ENCODE results near the gene RAB27B. TPM values are rescaled to one million over a fixed set of nuclear protein-coding genes. Genes with fewer than 3 reads are reported as not detected.

Gene RAB27B
- total and polyA plus RNA-seq, 2 of the 8 experiments (the other 6 are each of a cell fraction or from before 2014, with no cell fraction given): 0.05 to 0.60 TPM

DNA sequence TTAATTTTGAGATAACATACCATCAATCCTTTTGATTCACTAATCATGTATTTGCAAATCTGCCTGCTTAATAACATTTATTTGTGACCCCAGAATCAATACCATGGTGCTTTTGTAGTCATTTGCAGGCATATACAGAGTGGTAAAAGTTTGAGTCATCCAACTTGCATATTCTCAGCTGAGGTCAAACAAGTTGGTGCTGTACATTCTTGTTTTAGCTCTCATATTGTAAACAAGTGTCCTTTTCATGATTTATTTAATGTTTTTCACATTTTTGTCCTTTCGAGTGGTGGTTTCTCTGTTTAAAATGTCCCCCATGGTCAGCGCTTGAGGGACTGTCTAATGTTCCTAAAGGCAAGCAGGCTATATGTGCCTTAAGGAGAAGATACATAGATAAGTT, 17.5 kb downstream of the RAB27B start:
- H3K9ac ChIP-seq (replicated peaks in 1 of 4; ENCODE audit: extremely low read depth in 1 of 4, low read depth in 3 of 4, low read length in 3 of 4): no peak overlapping the region
- no peak overlapping the region for H4K5ac ChIP-seq (ENCODE audit: insufficient read length, low read depth, low read length)
- H3K27ac ChIP-seq (ENCODE audit: low read depth, low read length): no peak overlapping the region
- H2BK20ac ChIP-seq (ENCODE audit: low read length): no peak overlapping the region
- H3K4ac ChIP-seq (replicated peaks; ENCODE audit: insufficient read length, low read depth, low read length): no peak overlapping the region
- H3K18ac ChIP-seq (ENCODE audit: extremely low read depth, low read length): no peak overlapping the region
- TF ChIP-seq CTBP2 (IDR thresholded peaks at IDR 0.05; ENCODE audit: borderline replicate concordance, insufficient read depth, insufficient read length, low read length) (no peak), PHF8 (conservative IDR thresholded peaks at IDR 0.05; ENCODE audit: low read depth, low read length) (no peak), SIRT6 (IDR thresholded peaks at IDR 0.05; ENCODE audit: low read length) (no peak), HDAC2 (IDR thresholded peaks at IDR 0.05; ENCODE audit: borderline replicate concordance in 1 of 2, low read depth in 2 of 2, low read length in 2 of 2) (no peak), CHD1 (IDR thresholded peaks at IDR 0.05; ENCODE audit: low read depth, low read length) (no peak), ASH2L (IDR thresholded peaks at IDR 0.05; ENCODE audit: low read length) (no peak), KDM5A (IDR thresholded peaks at IDR 0.05; ENCODE audit: low read length) (no peak), POU5F1 (IDR thresholded peaks at IDR 0.05; ENCODE audit: low read depth, low read length) (no peak), SAP30 (IDR thresholded peaks at IDR 0.05; ENCODE audit: insufficient read depth, insufficient replicate concordance, low read length) (no peak)
- TF ChIP-seq, protein P1, sequence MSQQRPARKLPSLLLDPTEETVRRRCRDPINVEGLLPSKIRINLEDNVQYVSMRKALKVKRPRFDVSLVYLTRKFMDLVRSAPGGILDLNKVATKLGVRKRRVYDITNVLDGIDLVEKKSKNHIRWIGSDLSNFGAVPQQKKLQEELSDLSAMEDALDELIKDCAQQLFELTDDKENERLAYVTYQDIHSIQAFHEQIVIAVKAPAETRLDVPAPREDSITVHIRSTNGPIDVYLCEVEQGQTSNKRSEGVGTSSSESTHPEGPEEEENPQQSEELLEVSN (IDR thresholded peaks at IDR 0.05): no peak
- TF ChIP-seq, protein P2, sequence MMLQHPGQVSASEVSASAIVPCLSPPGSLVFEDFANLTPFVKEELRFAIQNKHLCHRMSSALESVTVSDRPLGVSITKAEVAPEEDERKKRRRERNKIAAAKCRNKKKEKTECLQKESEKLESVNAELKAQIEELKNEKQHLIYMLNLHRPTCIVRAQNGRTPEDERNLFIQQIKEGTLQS (IDR thresholded peaks at IDR 0.05; ENCODE audit: insufficient read depth, low read depth, low read length): no peak
- TF ChIP-seq, protein P3, sequence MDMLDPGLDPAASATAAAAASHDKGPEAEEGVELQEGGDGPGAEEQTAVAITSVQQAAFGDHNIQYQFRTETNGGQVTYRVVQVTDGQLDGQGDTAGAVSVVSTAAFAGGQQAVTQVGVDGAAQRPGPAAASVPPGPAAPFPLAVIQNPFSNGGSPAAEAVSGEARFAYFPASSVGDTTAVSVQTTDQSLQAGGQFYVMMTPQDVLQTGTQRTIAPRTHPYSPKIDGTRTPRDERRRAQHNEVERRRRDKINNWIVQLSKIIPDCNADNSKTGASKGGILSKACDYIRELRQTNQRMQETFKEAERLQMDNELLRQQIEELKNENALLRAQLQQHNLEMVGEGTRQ (IDR thresholded peaks at IDR 0.05; ENCODE audit: low read length): no peak
- 48% methylated on average over 2 of the region's 2 CpGs; no CpG with 5 or more reads in 1 of the 2 experiments for WGBS, 2 experiments (ENCODE audit: extremely low coverage in 1 of 2, insufficient coverage in 1 of 2, insufficient read length in 1 of 2, insufficient replicate concordance in 2 of 2, low coverage in 1 of 2, low lambda C conversion rate in 2 of 2, missing lambda C conversion rate in 1 of 2)
- H3K4me1 ChIP-seq (replicated peaks in 1 of 4; ENCODE audit: control insufficient read depth in 3 of 4, insufficient read depth in 4 of 4, low read length in 3 of 4): peaks cover 0 to 3% (median 0%) of the 10 kb centered on the region in 4 experiments; a peak in 1 of 7 replicates
- H3K4me3 ChIP-seq (ENCODE audit: extremely low read depth in 1 of 4, insufficient read depth in 2 of 4, low read depth in 3 of 4, low read length in 4 of 4): no peak overlapping the region
- H2BK12ac ChIP-seq (ENCODE audit: low read depth, low read length): no peak overlapping the region
- no peak overlapping the region for H4K8ac ChIP-seq (ENCODE audit: extremely low read depth, insufficient read depth, low read length)
- H3K23me2 ChIP-seq (ENCODE audit: low read depth, low read length): no peaks in the 10 kb centered on the region
- H3K36me3 ChIP-seq (ENCODE audit: control insufficient read depth in 2 of 4, insufficient read depth in 4 of 4, low read length in 3 of 4): no peaks in the 10 kb centered on the region
- H4K20me1 ChIP-seq (replicated peaks in 1 of 2; ENCODE audit: control insufficient read depth in 1 of 2, insufficient read depth in 2 of 2, low read length in 2 of 2): no peaks in the 10 kb centered on the region
- H2BK15ac ChIP-seq (ENCODE audit: low read length): no peak overlapping the region
- CTCF ChIA-PET (ENCODE audit: partially characterized antibody): interaction anchor here (0.5 kb wide), 1 partner anchor 85 kb away, joined by 5 read pairs; no protein-coding TSS in a partner anchor
- H4K91ac ChIP-seq (replicated peaks; ENCODE audit: insufficient read length, low read length): no peak overlapping the region
- H3K27me3 ChIP-seq (replicated peaks in 1 of 4; ENCODE audit: control insufficient read depth in 3 of 4, extremely low read depth in 1 of 4, insufficient read depth in 3 of 4, low read length in 3 of 4): no peaks in the 10 kb centered on the region
- no peaks in the 10 kb centered on the region for H3K79me2 ChIP-seq (ENCODE audit: control insufficient read depth in 1 of 2, insufficient read depth in 2 of 2, low read length in 2 of 2)
- no peak overlapping the region for H2BK5ac ChIP-seq (ENCODE audit: low read depth, low read length)
- H3K9me3 ChIP-seq (ENCODE audit: insufficient read depth in 2 of 2, low read depth in 1 of 2, low read length in 1 of 2): no peaks in the 10 kb centered on the region
- H2BK120ac ChIP-seq (replicated peaks; ENCODE audit: low read depth, low read length): no peak overlapping the region
- H3K4me2 ChIP-seq (ENCODE audit: insufficient read depth in 1 of 2, low read depth in 2 of 2, low read length in 2 of 2): no peak overlapping the region
- no peak overlapping the region for H2AK5ac ChIP-seq (ENCODE audit: low read depth, low read length)
- no peak overlapping the region for H3K56ac ChIP-seq (replicated peaks; ENCODE audit: insufficient read length, low read depth, low read length)
- H3K23ac ChIP-seq (ENCODE audit: insufficient read length): no peak overlapping the region
- no peak for FAIRE-seq
- no peaks in the 10 kb centered on the region for H3K79me1 ChIP-seq (ENCODE audit: low read depth, low read length)
- H2AFZ ChIP-seq (ENCODE audit: low read length): no peak overlapping the region
- H3K14ac ChIP-seq (ENCODE audit: insufficient read length): no peak overlapping the region
- POLR2A ChIA-PET (ENCODE audit: partially characterized antibody): no interaction called here
- no peak for DNase-seq (ENCODE audit: low read depth in 1 of 2, low spot score in 2 of 2)
